Activated naive CD4-positive, alpha-beta T cell treated with anti-CD3 and anti-CD28 coated beads, Interleukin-2, amount 50 U/mL, for 72 hours (primary cell): Measurements from ENCODE around the gene RTP5. TPM values are rescaled to one million over a fixed set of nuclear protein-coding genes. Genes with fewer than 3 reads are reported as not detected.
"Not testable (repeated sequence)": the region's sequence is repeated elsewhere in the genome, so short reads cannot be mapped to it uniquely, and the experiment has no call there.

Source experiments
- ATAC-seq, 2 donors: fragments of 150-1000 bp; cut with Tn5 transposase; 2 replicates each; pipeline ENCODE4 v1.10.0; 2021; ENCODE audit warnings: mild to moderate bottlenecking in 2 of 2, moderate library complexity in 2 of 2
- DNase-seq, 2 donors: peaks; one replicate each; pipeline ENCODE4 v3.0.0; 2021 to 2022; ENCODE audit warnings: low spot score in 2 of 2
- H3K27ac Mint-ChIP-seq, 2 donors: one replicate each; pipeline ENCODE4 v1.8.0; 2022; ENCODE audit warnings: mild to moderate bottlenecking in 2 of 2, mixed read lengths in 2 of 2
- H3K36me3 Mint-ChIP-seq, 2 donors: one replicate each; pipeline ENCODE4 v1.8.0; 2022; ENCODE audit warnings: mixed read lengths in 2 of 2
- H3K9me3 Mint-ChIP-seq, 2 donors: one replicate each; pipeline ENCODE4 v1.8.0; 2022; ENCODE audit warnings: mixed read lengths in 2 of 2
- total RNA-seq, 2 donors: library from RNA; stranded (reverse); gene quantifications; one replicate each; pipeline ENCODE4 v1.2.3, GENCODE V29; 2022

RTP5 gene
- total RNA-seq, 2 donors from 2014 or later, result 0.09 TPM; not detected in 1

DNA sequence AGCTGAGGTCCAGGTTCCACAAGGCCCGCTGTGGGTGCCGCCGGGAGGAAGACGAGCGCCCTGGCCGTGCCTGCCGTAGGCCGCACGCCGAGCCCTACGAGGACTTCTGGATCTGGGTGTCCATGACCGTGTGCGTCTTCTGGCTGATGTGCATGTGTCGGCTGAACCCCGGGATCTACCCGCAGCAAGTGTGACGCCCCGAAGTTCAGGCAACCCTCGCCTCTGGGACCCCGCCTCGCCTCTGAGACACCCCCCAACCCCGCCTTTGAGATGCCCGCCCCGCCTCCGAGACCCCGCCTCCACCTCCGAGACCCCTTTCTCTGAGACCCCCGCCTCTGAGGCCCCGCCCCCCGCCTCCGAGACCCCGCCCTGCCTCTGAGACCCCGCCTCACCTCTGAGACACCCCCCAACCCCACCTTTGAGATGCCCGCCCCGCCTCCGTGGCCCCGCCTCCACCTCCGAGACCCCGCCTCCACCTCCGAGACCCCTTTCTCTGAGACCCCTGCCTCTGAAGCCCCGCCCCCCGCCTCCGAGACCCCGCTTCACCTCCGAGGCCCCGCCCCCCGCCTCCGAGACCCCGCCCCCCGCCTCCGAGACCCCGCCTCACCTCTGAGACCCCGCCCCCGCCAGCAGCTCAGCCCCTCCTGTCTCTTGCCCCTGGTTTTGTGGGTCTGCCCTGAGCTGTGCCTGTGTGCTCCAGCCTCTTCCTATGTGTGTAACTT lies 3.7 kb downstream of the RTP5 start:
- ATAC-seq (no peak), DNase-seq (no peak)
- no peaks in the 10 kb centered on the region for H3K9me3 Mint-ChIP-seq
- H3K36me3 Mint-ChIP-seq, result no peaks in the 10 kb centered on the region
- H3K27ac Mint-ChIP-seq, result no peak overlapping the region

DNA sequence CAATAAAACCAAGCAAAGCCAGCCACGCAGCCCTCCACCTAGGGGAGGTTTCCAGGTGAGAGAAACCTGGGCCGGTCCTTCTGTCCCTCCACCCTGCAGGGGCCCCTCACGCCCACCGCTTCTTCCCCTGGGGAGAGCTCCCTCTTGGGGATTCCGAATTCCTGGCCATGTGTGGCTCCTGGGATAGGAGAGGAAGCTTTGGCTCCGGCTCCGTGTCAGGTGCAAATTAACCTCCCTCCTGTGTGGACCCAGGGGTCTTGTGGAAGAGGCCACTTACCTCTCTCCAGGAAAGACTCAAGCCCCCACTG lies 4.2 kb downstream of the RTP5 start:
- ATAC-seq, result no peak
- no peak for DNase-seq
- H3K9me3 Mint-ChIP-seq, result no peaks in the 10 kb centered on the region
- no peaks in the 10 kb centered on the region for H3K36me3 Mint-ChIP-seq
- H3K27ac Mint-ChIP-seq, result no peak overlapping the region

DNA sequence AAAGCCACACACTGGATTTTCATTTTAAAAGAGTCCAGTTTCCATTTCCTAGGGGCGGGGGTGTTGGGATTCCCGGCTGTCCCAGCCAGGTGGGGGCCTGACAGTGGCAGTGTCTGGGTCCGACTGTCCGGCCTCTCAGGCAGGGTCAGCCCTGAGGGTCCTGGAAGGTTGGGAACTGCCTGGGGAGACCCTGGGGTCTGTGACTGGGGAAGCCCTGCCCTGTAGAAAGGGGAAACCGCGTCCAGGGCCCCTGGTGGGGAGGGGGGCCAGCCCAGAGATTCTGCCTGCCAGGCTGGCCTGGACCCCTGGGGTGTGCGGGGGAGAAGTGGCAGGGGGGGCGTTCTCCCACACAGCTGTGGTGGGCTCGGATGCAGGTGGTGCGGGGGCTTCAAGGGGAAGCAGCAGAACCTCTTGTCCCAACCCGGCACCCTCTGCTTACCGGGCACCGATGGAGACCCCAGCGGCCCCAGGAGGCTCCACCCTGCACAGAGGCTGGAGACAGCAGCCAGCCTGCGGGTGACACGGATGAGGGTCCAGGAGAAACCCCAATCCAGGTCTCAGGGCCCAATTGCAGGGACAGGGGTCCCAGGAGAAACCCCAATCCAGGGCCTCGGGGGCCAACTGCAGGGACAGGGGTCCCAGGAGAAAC lies 4.9 kb downstream of the RTP5 start:
- no peaks in the 10 kb centered on the region for H3K36me3 Mint-ChIP-seq
- no peak for DNase-seq
- ATAC-seq, result no peak
- H3K9me3 Mint-ChIP-seq, result no peaks in the 10 kb centered on the region
- H3K27ac Mint-ChIP-seq, result no peak overlapping the region

DNA sequence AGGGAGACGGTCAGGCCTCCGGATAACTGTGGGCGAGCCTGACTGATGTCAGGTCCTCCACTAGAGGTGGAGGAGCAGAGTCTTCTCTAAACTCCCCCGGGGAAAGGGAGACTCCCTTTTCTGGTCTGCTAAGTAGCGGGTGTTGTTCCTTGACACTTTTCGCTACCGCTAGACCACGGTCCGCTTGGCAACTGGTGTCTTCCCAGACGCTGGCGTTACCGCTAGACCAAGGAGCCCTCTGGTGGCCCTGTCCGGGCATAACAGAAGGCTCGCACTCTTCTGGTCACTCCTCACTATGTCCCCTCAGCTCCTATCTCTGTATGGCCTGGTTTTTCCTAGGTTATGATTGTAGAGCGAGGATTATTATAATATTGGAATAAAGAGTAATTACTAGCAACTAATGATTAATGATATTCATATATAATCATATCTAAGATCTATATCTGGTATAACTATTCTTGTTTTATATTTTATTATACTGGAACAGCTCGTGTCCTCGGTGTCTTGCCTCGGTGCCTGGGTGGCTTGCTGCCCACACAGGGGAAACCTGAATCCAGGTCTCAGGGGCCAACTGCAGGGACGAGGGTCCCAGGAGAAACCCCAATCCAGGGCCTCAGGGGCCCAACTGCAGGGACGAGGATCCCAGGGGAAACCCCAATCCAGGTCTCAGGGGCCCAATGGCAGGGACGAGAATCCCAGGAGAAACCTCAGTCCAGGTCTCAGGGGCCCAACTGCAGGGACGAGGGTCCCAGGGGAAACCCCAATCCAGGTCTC lies 6.4 kb downstream of the RTP5 start:
- ATAC-seq, H3K36me3 Mint-ChIP-seq, H3K9me3 Mint-ChIP-seq, DNase-seq: not testable (repeated sequence)
- H3K27ac Mint-ChIP-seq, result peak overlapping the region in 1 of 2 donors; percentile 38

DNA sequence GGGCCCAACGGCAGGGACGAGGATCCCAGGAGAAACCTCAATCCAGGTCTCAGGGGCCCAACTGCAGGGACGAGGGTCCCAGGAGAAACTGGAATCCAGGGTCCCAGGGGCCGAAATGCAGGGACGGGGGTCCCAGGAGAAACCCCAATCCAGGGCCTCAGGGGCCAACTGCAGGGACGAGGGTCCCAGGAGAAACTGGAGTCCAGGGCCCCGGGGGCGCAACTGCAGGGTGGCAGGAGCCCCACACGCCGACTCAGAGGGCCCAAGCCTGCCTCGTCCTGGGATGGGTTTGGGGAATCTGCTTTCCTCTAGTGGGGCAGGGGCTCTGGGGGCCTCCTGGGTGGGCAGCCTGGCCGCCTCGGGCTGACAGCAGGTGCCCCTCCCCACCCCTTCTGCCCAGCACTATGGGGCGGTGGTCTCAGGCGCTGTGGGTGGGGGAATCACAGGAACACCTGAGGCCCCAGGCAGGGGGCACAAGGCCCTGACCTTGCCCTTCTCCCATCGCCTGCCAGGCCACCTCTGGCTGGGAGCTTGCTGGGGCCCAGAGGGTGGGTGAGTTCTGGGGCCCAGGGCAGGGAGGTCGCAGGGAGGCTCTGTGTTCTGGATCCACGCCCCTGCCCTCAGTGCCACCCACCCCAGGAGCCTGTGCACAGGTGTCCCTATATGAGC lies 7.1 kb downstream of the RTP5 start:
- Mint-ChIP-seq H3K9me3 (no peaks in the 10 kb centered on the region), H3K27ac (no peak overlapping the region), H3K36me3 (peaks cover 0 to 5% of the 10 kb centered on the region in 2 donors)
- ATAC-seq, result no peak
- no peak for DNase-seq

DNA sequence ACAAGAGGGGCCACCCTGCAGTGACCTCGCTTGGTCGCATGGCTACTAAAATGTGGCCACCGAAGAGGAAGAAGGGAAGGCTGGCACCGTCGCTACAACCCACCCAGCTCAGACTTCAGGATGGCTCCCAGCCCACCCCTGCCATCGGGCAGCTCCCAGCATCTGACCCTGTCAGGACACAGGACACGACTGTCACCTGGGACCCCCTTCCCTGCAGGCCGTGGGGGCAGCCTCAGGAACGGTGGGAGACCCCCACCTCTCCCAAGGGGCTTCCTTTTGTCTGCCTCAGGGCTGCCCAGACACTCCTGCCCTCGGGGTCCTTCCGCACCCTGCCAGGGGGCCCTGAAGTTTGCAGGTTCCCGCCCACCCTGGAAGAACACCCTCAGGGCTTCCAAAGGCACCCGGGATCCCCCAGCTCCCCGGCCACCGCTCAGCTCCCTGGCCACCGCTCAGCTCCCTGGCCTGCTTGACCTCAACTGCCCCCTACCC lies 7.7 kb downstream of the RTP5 start:
- no peak for DNase-seq
- peaks cover 0 to 5% of the 10 kb centered on the region in 2 donors for H3K36me3 Mint-ChIP-seq
- H3K9me3 Mint-ChIP-seq, result no peaks in the 10 kb centered on the region
- ATAC-seq, result no peak
- no peak overlapping the region for H3K27ac Mint-ChIP-seq

DNA sequence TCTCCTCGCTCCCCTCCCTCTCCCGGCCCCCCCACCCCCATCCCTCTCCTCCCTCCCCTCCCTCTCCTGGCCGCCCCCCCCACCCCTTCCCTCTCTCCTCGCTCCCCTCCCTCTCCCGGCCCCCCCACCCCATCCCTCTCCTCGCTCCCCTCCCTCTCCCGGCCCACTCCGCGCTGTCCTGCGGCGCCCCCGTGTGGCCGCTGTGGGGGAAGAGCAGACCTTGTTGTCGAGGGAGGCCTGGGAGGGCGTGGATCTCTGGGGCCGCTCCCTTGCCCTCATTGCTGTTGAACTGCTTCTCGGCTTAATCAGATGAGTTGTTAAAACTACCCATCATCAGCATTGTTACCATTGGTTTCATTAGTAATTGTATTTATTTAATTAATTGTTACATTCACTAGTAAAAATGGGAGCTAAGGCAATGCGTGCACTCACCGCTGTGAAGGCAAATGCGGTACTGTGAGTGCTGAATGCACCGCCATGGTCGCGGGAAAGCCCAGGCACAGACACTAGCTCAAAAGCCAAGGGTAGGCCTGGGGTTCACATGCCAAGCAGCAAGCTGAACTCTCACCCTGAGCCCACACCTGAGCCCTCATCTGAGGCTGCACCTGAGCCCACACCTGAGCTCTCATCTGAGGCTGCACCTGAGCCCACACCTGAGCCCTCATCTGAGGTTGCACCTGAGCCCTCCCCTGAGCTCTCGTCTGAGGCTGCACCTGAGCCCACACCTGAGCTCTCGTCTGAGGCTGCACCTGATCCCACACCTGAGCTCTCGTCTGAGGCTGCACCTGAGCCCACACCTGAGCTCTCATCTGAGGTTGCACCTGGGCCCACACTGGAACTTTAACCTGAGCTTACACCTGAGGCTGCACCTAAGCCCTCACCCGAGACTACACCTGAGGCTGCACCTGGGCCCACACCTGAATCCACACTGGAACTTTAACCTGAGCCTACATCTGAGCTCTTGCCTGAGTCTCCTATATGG lies 8.8 kb downstream of the RTP5 start:
- Mint-ChIP-seq H3K9me3 (no peaks in the 10 kb centered on the region), H3K36me3 (peaks cover under 1 to 5% of the 10 kb centered on the region in 2 donors), H3K27ac (no peak overlapping the region)
- ATAC-seq, result peak; percentile 17 to 23
- peak in 1 of 2 donors; percentile 89 for DNase-seq

DNA sequence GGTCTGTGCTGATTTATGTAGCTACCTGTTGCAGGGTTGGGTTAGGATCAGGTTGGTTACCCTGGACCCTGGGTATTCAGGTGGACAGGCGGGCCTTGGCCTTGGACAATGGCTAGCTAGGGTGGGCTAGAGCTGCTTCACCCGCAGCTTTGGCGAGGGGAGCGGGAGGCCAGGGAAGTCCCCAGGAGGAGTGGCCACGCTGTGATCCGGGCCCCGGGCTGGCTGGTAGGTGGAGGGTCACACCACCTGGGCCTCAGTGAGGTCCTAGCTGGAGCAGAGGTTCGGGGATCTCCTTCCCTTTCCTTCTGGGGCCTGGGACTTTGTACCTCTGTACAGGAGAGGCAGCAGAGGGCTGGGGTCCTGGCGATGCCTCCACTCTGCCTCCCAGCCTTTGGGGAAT lies 9.8 kb downstream of the RTP5 start:
- H3K9me3 Mint-ChIP-seq, result no peaks in the 10 kb centered on the region
- no peak for DNase-seq
- ATAC-seq, result no peak
- peaks cover 5 to 11% of the 10 kb centered on the region in 2 donors for H3K36me3 Mint-ChIP-seq
- no peak overlapping the region for H3K27ac Mint-ChIP-seq

DNA sequence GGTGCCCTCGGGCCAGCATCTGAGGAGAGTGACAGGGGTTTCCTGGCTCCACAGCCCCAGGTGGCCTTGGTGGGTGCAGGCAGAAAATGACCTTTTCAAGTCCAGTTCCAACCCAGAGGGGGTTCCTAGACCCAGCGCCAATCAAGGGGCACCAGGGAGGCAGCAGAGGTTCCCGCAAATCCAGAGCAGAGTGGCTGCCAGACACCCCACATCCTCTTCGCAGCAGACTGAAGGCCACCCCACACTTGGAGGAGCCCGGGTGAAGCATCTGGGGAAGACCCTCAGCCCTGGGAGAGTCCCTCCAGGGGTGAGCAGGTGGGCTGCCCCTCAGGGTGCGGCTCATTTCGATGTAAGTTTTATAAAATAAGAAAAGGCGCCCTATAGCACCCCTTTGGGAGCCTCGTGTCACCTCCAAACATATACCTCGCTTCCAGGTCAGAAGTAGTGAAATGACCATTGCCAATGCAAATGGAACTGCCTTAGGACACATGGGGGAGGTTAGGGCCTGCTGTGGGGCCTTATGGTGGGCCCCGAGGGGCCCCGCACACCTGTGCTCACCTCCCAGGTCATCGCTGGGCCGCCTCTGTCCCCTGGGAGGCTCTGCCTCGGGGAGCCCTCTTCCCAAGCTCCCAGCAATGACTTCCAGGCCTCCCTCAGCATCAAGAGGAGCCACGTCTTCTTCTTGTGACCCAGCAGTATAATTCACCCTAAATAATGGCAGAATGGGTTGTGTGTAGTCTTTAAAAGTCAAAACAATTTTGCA lies 11.0 kb downstream of the RTP5 start:
- peak overlapping the region; percentile 92 to 97 for H3K27ac Mint-ChIP-seq

DNA sequence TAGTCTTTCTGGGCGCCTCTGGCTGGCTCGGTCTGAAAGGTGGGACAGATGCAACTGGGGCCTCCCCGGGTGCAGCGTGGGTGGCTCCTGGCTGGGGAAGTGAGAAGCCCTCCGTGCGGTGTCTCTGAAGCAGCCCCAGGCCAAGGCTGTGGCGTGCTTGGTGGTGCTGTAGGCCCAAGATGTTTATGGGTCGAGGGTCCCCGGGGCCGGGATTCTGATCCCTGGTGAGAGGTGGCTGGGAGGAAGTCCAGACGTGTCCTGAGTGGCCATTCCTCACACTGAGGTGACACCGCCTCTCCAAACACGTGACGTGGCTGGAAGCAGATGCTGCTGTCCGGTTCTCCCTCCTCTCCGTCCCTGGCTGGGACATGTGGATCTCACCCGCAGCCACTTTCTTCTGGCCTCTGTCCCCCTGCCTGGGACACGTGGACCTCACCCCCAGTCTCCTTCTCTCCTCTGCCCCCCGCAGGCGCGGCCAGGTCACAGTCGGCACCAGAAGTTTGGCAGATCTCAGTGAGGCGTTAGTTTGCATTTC lies 12.6 kb downstream of the RTP5 start:
- DNase-seq (peak; percentile 66 to 83), ATAC-seq (peak; percentile 57 to 60)
- Mint-ChIP-seq H3K9me3 (no peaks in the 10 kb centered on the region), H3K36me3 (peaks cover 5 to 15% of the 10 kb centered on the region in 2 donors), H3K27ac (peak overlapping the region; percentile 88 to 92)

More for the DNA sequence above, 11.0 kb downstream of the RTP5 start:
- no peaks in the 10 kb centered on the region for H3K9me3 Mint-ChIP-seq
- H3K36me3 Mint-ChIP-seq, result peaks cover 5 to 15% of the 10 kb centered on the region in 2 donors
- no peak for ATAC-seq
- DNase-seq, result no peak

DNA sequence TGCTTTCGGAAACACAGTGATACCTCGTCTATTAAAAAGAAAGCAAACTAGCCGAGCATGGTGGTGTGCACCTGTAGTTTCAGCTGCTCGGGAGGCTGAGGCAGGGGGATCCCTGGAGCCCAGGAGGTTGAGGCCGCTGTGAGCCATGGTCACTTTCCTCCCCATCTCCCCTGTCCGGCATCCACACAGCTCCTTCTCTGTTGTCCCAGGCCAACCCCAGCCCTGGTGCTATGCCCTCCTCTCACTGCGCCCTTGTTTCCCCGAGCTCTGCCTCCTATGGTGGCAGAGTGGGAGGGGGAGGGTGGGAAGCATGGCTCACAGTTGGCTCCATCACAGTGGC lies 15.4 kb downstream of the RTP5 start:
- Mint-ChIP-seq H3K9me3 (no peaks in the 10 kb centered on the region), H3K36me3 (peaks cover 5 to 23% of the 10 kb centered on the region in 2 donors), H3K27ac (no peak overlapping the region)
- no peak for ATAC-seq
- DNase-seq, result no peak

DNA sequence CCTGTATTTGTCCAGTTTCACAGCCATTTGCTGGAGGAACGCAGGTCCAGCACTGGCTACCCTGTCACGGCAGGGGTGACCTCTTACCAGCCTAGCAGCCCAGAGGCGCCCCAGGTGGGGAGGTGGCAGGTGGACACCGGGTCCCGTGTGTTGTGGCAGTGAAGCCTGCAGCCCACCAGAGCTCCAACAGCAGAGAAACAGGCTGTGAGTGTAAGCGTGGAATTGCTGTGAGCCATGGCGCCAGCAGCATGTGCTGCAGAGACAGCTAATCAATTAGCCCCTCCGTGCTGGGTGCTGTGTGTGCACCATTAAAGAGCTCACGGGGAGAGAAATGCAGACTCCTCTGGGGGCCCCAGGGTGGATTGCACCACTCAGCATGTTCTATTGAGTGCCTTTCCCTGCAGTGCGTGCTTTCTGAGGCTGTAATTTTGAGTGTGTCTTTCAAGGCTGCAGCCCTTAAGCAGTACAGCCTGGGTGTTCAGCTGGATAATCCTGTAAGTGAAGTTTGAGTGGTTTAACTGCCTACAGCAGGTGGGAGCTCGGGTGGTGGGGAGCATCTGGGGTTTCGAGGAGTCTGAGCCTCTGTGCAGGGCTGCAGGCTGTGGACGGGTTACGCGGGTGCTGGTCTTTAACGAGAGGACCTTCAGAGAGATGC lies 15.9 kb downstream of the RTP5 start:
- ATAC-seq (no peak), DNase-seq (no peak)
- H3K9me3 Mint-ChIP-seq, result no peaks in the 10 kb centered on the region
- no peak overlapping the region for H3K27ac Mint-ChIP-seq
- peaks cover 5 to 23% of the 10 kb centered on the region in 2 donors for H3K36me3 Mint-ChIP-seq

DNA sequence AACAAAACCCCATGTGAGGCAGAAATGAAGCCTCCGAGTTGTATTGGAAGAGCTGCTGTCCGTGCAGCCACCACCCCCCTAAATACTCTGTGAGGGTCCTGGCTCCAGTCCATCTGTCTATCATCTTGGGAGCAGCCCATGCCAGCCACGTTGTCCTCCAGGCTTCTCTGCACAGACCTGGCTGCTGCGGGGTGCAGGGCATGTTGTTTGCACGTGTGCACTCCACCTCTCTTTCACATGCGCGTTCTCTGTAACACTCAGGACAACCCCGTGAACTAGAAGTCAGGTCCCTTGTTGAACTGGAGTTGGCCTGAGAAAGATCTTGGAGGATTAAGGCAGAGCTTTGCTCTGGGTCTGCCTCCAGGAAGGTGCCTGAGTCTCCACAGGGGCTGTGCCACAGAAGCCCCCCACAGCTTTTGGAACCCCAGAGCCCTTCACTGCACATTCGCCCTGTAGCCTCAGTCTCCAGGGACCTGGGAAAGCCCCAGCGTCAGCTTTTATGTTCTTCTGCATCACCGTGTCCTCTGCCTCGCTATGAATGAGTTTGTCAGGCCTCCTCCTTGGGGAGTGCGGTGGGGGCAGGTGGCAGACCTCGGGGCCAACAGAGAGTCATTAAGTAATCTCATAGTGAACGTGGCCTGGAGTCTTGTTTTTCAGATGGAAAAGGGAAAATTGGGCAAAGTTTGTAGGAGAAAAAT lies 16.6 kb downstream of the RTP5 start:
- H3K27ac Mint-ChIP-seq, result peak overlapping the region in 1 of 2 donors; percentile 75
- no peak for ATAC-seq

DNA sequence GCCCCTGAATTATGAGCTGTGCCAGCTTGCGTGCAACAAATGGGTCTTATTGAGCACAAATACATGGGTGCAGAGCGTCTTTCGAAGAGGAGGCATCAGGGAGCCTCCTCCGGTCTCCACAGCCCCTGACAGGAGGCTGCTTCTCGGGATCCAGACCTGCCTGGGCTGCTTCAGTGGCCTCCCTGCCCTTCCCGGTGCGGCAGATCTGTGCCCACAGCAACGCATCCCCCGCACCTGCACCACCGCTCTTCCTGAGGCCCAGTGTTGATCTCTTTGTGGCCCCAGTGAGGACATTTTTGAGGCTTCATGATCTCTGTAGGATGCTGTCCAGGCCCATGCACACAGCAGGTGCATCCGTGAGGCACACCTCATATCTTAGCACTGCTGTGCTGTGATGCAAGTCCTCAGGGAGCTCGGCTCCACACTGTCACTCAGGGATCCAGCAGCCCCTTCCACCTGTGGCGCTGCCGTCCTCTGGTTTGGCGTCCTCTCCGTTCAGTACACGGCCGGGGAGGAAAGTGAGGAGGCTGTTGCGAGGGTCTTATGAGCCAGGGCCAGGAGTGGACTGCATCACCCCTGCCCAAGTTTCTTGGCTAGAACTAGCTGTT lies 17.4 kb downstream of the RTP5 start:
- no peaks in the 10 kb centered on the region for H3K9me3 Mint-ChIP-seq

More for the DNA sequence above, 16.6 kb downstream of the RTP5 start:
- DNase-seq, result no peak
- Mint-ChIP-seq H3K36me3 (peaks cover under 1 to 23% of the 10 kb centered on the region in 2 donors), H3K9me3 (no peaks in the 10 kb centered on the region)

More for the DNA sequence above, 17.4 kb downstream of the RTP5 start:
- Mint-ChIP-seq H3K27ac (peak overlapping the region in 1 of 2 donors; percentile 77), H3K36me3 (peaks cover 0 to 23% of the 10 kb centered on the region in 2 donors)
- ATAC-seq, result no peak
- DNase-seq, result no peak
